Neural progenitor cell (in vitro differentiated cells): ENCODE data around the gene SWAP70. TPM values are rescaled to one million over a fixed set of nuclear protein-coding genes. Genes with fewer than 3 reads are reported as not detected.
A peak's percentile ranks its signal among the peaks of the same experiment; 100 is the strongest.

Source experiments
- DNase-seq: peaks from one replicate; pipeline ENCODE4 v3.0.0-alpha.2; 2016; ENCODE audit warnings: low spot score
- H2AFZ ChIP-seq: fragments of 200-600 bp; sonication (generic); replicated peaks from 2 replicates; pipeline ENCODE4 v1.6.1; 2016; ENCODE audit warnings: antibody characterized with exemption
- H3F3A ChIP-seq: fragments of 200-600 bp; sonication (generic); 2 replicates; pipeline ENCODE4 v1.6.1; 2016; ENCODE audit warnings: antibody characterized with exemption, low read depth
- H3K27ac ChIP-seq: fragments of 200-600 bp; sonication (generic); 2 replicates; pipeline ENCODE4 v1.5.1; 2016; ENCODE audit warnings: mild to moderate bottlenecking
- H3K27me3 ChIP-seq: fragments of 200-600 bp; sonication (generic); 2 replicates; pipeline ENCODE4 v1.6.1; 2016; ENCODE audit warnings: mild to moderate bottlenecking, moderate library complexity
- H3K36me3 ChIP-seq: fragments of 200-600 bp; sonication (generic); 2 replicates; pipeline ENCODE4 v1.5.1; 2016
- H3K4me1 ChIP-seq: fragments of 200-600 bp; sonication (generic); 2 replicates; pipeline ENCODE4 v1.6.1; 2016; ENCODE audit warnings: mixed run types
- H3K4me2 ChIP-seq: fragments of 200-600 bp; sonication (generic); 2 replicates; pipeline ENCODE4 v1.6.1; 2016
- H3K4me3 ChIP-seq: fragments of 200-600 bp; sonication (generic); 2 replicates; pipeline ENCODE4 v1.5.1; 2016
- H3K79me2 ChIP-seq: fragments of 200-600 bp; sonication (generic); 2 replicates; pipeline ENCODE4 v1.6.1; 2016; ENCODE audit warnings: low read depth
- H3K9ac ChIP-seq: fragments of 200-600 bp; sonication (generic); 2 replicates; pipeline ENCODE4 v1.6.1; 2016
- H3K9me3 ChIP-seq: fragments of 200-600 bp; sonication (generic); 2 replicates; pipeline ENCODE4 v1.5.1; 2016; ENCODE audit warnings: low read depth
- H4K20me1 ChIP-seq: fragments of 200-600 bp; sonication (generic); 2 replicates; pipeline ENCODE4 v1.6.1; 2016; ENCODE audit warnings: low read depth
- H3K27ac Mint-ChIP-seq: 3 replicates; pipeline ENCODE4 v1.8.0; 2021; ENCODE audit warnings: mixed read lengths
- H3K27me3 Mint-ChIP-seq: 2 replicates; pipeline ENCODE4 v1.8.0; 2022; ENCODE audit warnings: low read depth, mild to moderate bottlenecking, inconsistent platforms, moderate library complexity, mixed read lengths; ENCODE audit not compliant: insufficient read depth
- H3K36me3 Mint-ChIP-seq: 3 replicates; pipeline ENCODE4 v1.8.0; 2021; ENCODE audit warnings: mixed read lengths
- H3K4me1 Mint-ChIP-seq: 3 replicates; pipeline ENCODE4 v1.8.0; 2021; ENCODE audit warnings: mixed read lengths
- H3K4me3 Mint-ChIP-seq: 3 replicates; pipeline ENCODE4 v1.8.0; 2021; ENCODE audit warnings: mild to moderate bottlenecking, moderate library complexity, mixed read lengths
- H3K9me3 Mint-ChIP-seq: 3 replicates; pipeline ENCODE4 v1.8.0; 2020; ENCODE audit warnings: mixed read lengths
- EZH2 ChIP-seq: fragments of 200-600 bp; sonication (generic); IDR thresholded peaks from 2 replicates; pipeline ENCODE4 v1.6.1; 2017; ENCODE audit warnings: antibody characterized with exemption, mild to moderate bottlenecking, moderate library complexity
- EZH2phosphoT487 ChIP-seq: fragments of 200-600 bp; sonication (generic); IDR thresholded peaks from 2 replicates; pipeline ENCODE4 v1.6.1; 2017; ENCODE audit warnings: antibody characterized with exemption
- total RNA-seq: library from RNA; depleted of rRNA; stranded (reverse); fragments of >200 nt; gene quantifications from 2 replicates; pipeline ENCODE4 v1.2.3, GENCODE V29; 2015; ENCODE audit warnings: low replicate concordance
- TF ChIP-seq, protein P1 (sequence below): fragments of 200-600 bp; sonication (generic); IDR thresholded peaks from 2 replicates; pipeline ENCODE4 v1.5.1; 2017; ENCODE audit warnings: antibody characterized with exemption, mild to moderate bottlenecking

SWAP70 gene
- total RNA-seq, 1 donor from 2014 or later, result 25.5 TPM

DNA sequence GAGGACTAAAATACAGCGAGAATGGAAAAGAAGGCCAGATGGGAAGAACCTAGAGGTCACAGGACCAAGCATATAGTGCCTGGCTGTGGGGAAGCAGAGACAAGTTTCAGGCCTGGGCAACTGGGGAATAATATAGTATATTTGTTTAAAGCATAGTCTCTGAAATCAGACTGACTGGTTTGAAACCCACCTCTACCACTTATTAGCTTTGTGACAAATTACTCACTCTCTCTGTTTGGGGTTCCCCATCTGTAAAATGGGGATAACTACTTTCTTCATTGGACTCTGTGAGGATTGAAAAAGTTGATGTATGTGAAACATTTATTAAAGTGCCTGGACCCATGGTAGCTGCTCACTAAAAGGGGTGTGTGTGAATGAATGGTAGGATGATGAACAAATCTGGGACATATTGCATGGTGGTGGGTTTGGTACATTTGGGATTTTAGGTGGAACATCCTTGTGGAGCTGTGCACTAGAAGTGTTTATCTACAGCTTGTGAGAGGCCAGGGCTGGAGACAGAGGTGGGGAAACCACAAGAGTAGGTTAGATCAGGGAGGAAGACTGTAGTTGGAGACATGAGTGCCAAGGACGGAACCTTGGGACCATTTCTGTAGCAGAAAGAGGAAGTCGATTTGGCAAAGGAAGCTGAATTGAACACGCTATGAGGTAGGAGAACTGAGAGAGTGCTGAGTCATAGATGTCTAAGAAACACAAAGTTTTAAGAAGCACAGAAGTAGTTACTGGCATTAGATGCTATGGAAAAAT, 52.6 kb downstream of the SWAP70 start:
- Histone ChIP-seq H3K4me2 (no peak overlapping the region), H3K79me2 (peaks cover 6% of the 10 kb centered on the region), H3K27me3 (no peaks in the 10 kb centered on the region), H3K4me3 (no peak overlapping the region), H3K9ac (no peak overlapping the region), H3K36me3 (no peaks in the 10 kb centered on the region), H2AFZ (no peak overlapping the region), H3F3A (no peaks in the 10 kb centered on the region), H4K20me1 (no peaks in the 10 kb centered on the region), H3K9me3 (no peaks in the 10 kb centered on the region), H3K4me1 (peaks cover 1% of the 10 kb centered on the region), H3K27ac (no peak overlapping the region)
- Mint-ChIP-seq H3K27me3 (peaks cover 2% of the 10 kb centered on the region), H3K9me3 (peaks cover 6% of the 10 kb centered on the region), H3K4me3 (no peak overlapping the region), H3K4me1 (peaks cover 3% of the 10 kb centered on the region), H3K27ac (no peak overlapping the region), H3K36me3 (peaks cover 14% of the 10 kb centered on the region)
- DNase-seq, result no peak
- no peak for TF ChIP-seq EZH2

DNA sequence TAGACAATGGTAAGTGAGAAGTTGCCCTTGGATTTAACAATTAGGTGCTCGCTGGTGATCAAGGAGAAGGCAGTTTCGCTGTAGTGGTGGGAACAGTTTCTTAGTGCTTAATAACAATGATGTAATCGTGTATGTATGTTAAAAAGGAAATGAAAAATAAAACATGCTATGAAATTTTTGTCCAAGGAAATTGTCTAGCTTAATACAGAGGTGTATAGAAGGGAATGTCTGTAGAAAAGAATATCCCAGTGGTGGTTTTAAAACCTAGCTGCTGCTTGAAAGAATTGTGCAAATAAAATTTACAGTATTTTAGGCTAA, 53.1 kb downstream of the SWAP70 start:
- Histone ChIP-seq H3F3A (no peaks in the 10 kb centered on the region), H2AFZ (no peak overlapping the region), H3K4me2 (no peak overlapping the region), H3K27me3 (no peaks in the 10 kb centered on the region), H3K9me3 (no peaks in the 10 kb centered on the region), H3K9ac (no peak overlapping the region), H3K36me3 (no peaks in the 10 kb centered on the region), H3K79me2 (peaks cover 4% of the 10 kb centered on the region), H4K20me1 (no peaks in the 10 kb centered on the region), H3K4me1 (no peaks in the 10 kb centered on the region), H3K27ac (no peak overlapping the region), H3K4me3 (no peak overlapping the region)
- no peak overlapping the region for H3K4me3 Mint-ChIP-seq
- H3K9me3 Mint-ChIP-seq, result peaks cover 6% of the 10 kb centered on the region
- H3K36me3 Mint-ChIP-seq, result peaks cover 14% of the 10 kb centered on the region
- peaks cover 3% of the 10 kb centered on the region for H3K4me1 Mint-ChIP-seq
- TF ChIP-seq EZH2 (no peak), EZH2phosphoT487 (no peak)
- TF ChIP-seq, protein P1, sequence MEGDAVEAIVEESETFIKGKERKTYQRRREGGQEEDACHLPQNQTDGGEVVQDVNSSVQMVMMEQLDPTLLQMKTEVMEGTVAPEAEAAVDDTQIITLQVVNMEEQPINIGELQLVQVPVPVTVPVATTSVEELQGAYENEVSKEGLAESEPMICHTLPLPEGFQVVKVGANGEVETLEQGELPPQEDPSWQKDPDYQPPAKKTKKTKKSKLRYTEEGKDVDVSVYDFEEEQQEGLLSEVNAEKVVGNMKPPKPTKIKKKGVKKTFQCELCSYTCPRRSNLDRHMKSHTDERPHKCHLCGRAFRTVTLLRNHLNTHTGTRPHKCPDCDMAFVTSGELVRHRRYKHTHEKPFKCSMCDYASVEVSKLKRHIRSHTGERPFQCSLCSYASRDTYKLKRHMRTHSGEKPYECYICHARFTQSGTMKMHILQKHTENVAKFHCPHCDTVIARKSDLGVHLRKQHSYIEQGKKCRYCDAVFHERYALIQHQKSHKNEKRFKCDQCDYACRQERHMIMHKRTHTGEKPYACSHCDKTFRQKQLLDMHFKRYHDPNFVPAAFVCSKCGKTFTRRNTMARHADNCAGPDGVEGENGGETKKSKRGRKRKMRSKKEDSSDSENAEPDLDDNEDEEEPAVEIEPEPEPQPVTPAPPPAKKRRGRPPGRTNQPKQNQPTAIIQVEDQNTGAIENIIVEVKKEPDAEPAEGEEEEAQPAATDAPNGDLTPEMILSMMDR, result no peak
- H3K27me3 Mint-ChIP-seq, result peaks cover 2% of the 10 kb centered on the region
- no peak for DNase-seq
- no peak overlapping the region for H3K27ac Mint-ChIP-seq

- peaks cover 5% of the 10 kb centered on the region for H3K4me1 ChIP-seq
- H3K27ac ChIP-seq, result no peak overlapping the region
- Mint-ChIP-seq H3K4me3 (no peak overlapping the region), H3K27ac (no peak overlapping the region), H3K4me1 (peaks cover 3% of the 10 kb centered on the region), H3K36me3 (peaks cover 14% of the 10 kb centered on the region), H3K27me3 (peaks cover 2% of the 10 kb centered on the region), H3K9me3 (peaks cover 6% of the 10 kb centered on the region)
- no peak overlapping the region for H3K4me3 ChIP-seq
- H2AFZ ChIP-seq, result no peak overlapping the region
- no peaks in the 10 kb centered on the region for H4K20me1 ChIP-seq
- H3K4me2 ChIP-seq, result no peak overlapping the region
- H3K27me3 ChIP-seq, result no peaks in the 10 kb centered on the region
- H3K9ac ChIP-seq, result peak overlapping the region; percentile 12
- DNase-seq, result no peak
- peaks cover 3% of the 10 kb centered on the region for H3K79me2 ChIP-seq
- H3K36me3 ChIP-seq, result no peaks in the 10 kb centered on the region
- TF ChIP-seq EZH2 (no peak), EZH2phosphoT487 (no peak)
- TF ChIP-seq, protein P1, result no peak
- H3K9me3 ChIP-seq, result no peaks in the 10 kb centered on the region
- no peaks in the 10 kb centered on the region for H3F3A ChIP-seq
Observed at GRCh38 chr11:9717719-9718118, 53.8 kb downstream of the SWAP70 start.

GRCh38 chr11:9718147-9718546, 54.3 kb downstream of the SWAP70 start:
- Histone ChIP-seq H3K4me2 (no peak overlapping the region), H3K27me3 (no peaks in the 10 kb centered on the region), H3K9me3 (no peaks in the 10 kb centered on the region), H3K4me3 (no peak overlapping the region), H3K36me3 (no peaks in the 10 kb centered on the region), H4K20me1 (no peaks in the 10 kb centered on the region), H3F3A (no peaks in the 10 kb centered on the region), H3K9ac (peak overlapping the region; percentile 12), H2AFZ (no peak overlapping the region), H3K4me1 (peaks cover 6% of the 10 kb centered on the region), H3K27ac (no peak overlapping the region), H3K79me2 (no peaks in the 10 kb centered on the region)
- H3K9me3 Mint-ChIP-seq, result peaks cover 6% of the 10 kb centered on the region
- TF ChIP-seq, protein P1, result no peak
- H3K4me1 Mint-ChIP-seq, result peaks cover 3% of the 10 kb centered on the region
- H3K27ac Mint-ChIP-seq, result peak overlapping the region; percentile 55
- DNase-seq, result no peak
- peaks cover 14% of the 10 kb centered on the region for H3K36me3 Mint-ChIP-seq
- H3K27me3 Mint-ChIP-seq, result peaks cover 2% of the 10 kb centered on the region
- H3K4me3 Mint-ChIP-seq, result no peak overlapping the region
